ENCODE measurements around the gene L3MBTL2.

DNA sequence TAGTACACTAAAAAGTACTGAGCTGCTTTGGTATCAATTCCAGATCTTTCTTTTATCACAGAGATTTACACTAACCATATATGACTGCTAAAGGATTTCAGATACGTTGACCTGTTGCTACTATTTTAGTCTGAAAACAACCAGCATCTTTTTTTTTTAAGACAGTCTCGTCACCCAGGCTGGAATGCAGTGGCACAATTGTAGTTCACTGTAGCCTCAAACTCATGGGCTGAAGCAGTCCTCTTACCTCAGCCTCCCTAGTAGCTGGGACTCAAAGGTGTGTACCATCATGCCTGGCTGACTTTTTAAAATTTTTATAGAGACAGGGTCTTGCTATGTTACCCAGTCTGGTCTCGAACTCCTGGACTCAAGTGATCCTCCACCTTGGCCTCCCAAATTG, 24.2 kb upstream of the L3MBTL2 start:
- no peak for TF ChIP-seq ZNF8 (CRISPR knock-in tag; IDR thresholded peaks at IDR 0.05)
- TF ChIP-seq, protein P1, sequence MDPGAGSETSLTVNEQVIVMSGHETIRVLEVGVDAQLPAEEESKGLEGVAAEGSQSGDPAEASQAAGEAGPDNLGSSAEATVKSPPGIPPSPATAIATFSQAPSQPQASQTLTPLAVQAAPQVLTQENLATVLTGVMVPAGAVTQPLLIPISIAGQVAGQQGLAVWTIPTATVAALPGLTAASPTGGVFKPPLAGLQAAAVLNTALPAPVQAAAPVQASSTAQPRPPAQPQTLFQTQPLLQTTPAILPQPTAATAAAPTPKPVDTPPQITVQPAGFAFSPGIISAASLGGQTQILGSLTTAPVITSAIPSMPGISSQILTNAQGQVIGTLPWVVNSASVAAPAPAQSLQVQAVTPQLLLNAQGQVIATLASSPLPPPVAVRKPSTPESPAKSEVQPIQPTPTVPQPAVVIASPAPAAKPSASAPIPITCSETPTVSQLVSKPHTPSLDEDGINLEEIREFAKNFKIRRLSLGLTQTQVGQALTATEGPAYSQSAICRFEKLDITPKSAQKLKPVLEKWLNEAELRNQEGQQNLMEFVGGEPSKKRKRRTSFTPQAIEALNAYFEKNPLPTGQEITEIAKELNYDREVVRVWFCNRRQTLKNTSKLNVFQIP (CRISPR knock-in tag; IDR thresholded peaks at IDR 0.05; ENCODE audit: borderline replicate concordance, low read depth) = no peak
- TF ChIP-seq, protein P2, sequence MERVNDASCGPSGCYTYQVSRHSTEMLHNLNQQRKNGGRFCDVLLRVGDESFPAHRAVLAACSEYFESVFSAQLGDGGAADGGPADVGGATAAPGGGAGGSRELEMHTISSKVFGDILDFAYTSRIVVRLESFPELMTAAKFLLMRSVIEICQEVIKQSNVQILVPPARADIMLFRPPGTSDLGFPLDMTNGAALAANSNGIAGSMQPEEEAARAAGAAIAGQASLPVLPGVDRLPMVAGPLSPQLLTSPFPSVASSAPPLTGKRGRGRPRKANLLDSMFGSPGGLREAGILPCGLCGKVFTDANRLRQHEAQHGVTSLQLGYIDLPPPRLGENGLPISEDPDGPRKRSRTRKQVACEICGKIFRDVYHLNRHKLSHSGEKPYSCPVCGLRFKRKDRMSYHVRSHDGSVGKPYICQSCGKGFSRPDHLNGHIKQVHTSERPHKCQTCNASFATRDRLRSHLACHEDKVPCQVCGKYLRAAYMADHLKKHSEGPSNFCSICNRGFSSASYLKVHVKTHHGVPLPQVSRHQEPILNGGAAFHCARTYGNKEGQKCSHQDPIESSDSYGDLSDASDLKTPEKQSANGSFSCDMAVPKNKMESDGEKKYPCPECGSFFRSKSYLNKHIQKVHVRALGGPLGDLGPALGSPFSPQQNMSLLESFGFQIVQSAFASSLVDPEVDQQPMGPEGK (CRISPR knock-in tag; IDR thresholded peaks at IDR 0.05; ENCODE audit: borderline replicate concordance) = no peak
- no peak for TF ChIP-seq BACH2 (CRISPR knock-in tag; IDR thresholded peaks at IDR 0.05; ENCODE audit: borderline replicate concordance)
- TF ChIP-seq, protein P3, sequence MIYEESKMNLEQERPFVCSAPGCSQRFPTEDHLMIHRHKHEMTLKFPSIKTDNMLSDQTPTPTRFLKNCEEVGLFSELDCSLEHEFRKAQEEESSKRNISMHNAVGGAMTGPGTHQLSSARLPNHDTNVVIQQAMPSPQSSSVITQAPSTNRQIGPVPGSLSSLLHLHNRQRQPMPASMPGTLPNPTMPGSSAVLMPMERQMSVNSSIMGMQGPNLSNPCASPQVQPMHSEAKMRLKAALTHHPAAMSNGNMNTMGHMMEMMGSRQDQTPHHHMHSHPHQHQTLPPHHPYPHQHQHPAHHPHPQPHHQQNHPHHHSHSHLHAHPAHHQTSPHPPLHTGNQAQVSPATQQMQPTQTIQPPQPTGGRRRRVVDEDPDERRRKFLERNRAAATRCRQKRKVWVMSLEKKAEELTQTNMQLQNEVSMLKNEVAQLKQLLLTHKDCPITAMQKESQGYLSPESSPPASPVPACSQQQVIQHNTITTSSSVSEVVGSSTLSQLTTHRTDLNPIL (CRISPR knock-in tag; IDR thresholded peaks at IDR 0.05; ENCODE audit: low read depth) = no peak
- TF ChIP-seq ZNF565 (CRISPR knock-in tag; conservative IDR thresholded peaks at IDR 0.05; ENCODE audit: low read depth) = no peak
- no peak for TF ChIP-seq OSR1 (CRISPR knock-in tag; IDR thresholded peaks at IDR 0.05)
